Measurements from ENCODE around the gene RCSD1. TPM values are rescaled to one million over a fixed set of nuclear protein-coding genes. Genes with fewer than 3 reads are reported as not detected.
A peak's percentile ranks its signal among the peaks of the same experiment; 100 is the strongest.

RCSD1 gene
- total RNA-seq, 1 donor from 2014 or later, result 0.98 TPM

GRCh38 chr1:167749741-167750140 lies 119.7 kb downstream of the RCSD1 start:
- no peak for TF ChIP-seq EZH2 (IDR thresholded peaks at IDR 0.05; ENCODE audit: insufficient read depth, low read length)
- Histone ChIP-seq H3K4me2 (ENCODE audit: low read length) (no peak overlapping the region), H3K4me3 (ENCODE audit: insufficient read depth, low read depth, low read length) (no peak overlapping the region), H3K36me3 (ENCODE audit: insufficient read depth, low read length) (no peaks in the 10 kb centered on the region), H3K9ac (ENCODE audit: low read length) (no peak overlapping the region), H3K9me3 (ENCODE audit: insufficient read depth, low read depth, low read length) (no peaks in the 10 kb centered on the region), H3K27me3 (ENCODE audit: insufficient read depth, low read length) (no peaks in the 10 kb centered on the region), H3K27ac (ENCODE audit: low read depth, low read length) (no peak overlapping the region), H3K79me2 (ENCODE audit: insufficient read depth, low read length) (peaks cover 80% of the 10 kb centered on the region), H3K4me1 (ENCODE audit: insufficient read depth, low read length) (peaks cover 13% of the 10 kb centered on the region), H2AFZ (ENCODE audit: low read depth, low read length) (no peak overlapping the region), H4K20me1 (ENCODE audit: insufficient read depth, low read length) (peaks cover 56% of the 10 kb centered on the region)
- Mint-ChIP-seq H3K27me3 (ENCODE audit: low read depth, unreplicated experiment) (no peaks in the 10 kb centered on the region), H3K4me1 (ENCODE audit: low read depth, unreplicated experiment) (peaks cover 61% of the 10 kb centered on the region), H3K4me3 (ENCODE audit: unreplicated experiment) (no peak overlapping the region), H3K9me3 (ENCODE audit: unreplicated experiment) (no peaks in the 10 kb centered on the region), H3K36me3 (ENCODE audit: low read depth, unreplicated experiment) (peaks cover 2% of the 10 kb centered on the region), H3K27ac (ENCODE audit: unreplicated experiment) (no peak overlapping the region)
- FAIRE-seq, result no peak
- no peak for DNase-seq (ENCODE audit: low read depth)

DNA sequence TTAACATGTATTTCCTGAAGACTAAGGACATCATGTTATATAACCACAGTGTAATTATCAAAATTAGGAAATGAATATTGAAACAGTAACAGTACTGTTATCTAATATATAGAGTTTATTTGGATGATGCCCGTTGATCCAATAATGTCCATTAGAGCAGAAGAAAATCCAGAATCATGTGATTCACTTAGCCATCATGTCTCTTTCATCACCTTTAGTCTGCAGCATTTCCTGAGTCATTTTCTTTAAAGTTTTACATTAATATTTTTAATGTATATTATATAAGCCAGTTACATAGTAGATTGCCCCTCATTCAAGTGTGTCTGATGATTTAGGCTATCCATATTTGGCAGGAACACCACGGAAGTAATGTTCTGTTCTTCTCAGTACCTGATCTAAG lies 120.6 kb downstream of the RCSD1 start:
- Histone ChIP-seq H3K4me2 (ENCODE audit: low read length) (no peak overlapping the region), H3K9ac (ENCODE audit: low read length) (no peak overlapping the region), H3K4me1 (ENCODE audit: insufficient read depth, low read length) (peaks cover 13% of the 10 kb centered on the region), H3K79me2 (ENCODE audit: insufficient read depth, low read length) (peaks cover 79% of the 10 kb centered on the region), H3K36me3 (ENCODE audit: insufficient read depth, low read length) (no peaks in the 10 kb centered on the region), H4K20me1 (ENCODE audit: insufficient read depth, low read length) (peaks cover 55% of the 10 kb centered on the region), H3K27me3 (ENCODE audit: insufficient read depth, low read length) (no peaks in the 10 kb centered on the region), H2AFZ (ENCODE audit: low read depth, low read length) (no peak overlapping the region), H3K27ac (ENCODE audit: low read depth, low read length) (no peak overlapping the region), H3K9me3 (ENCODE audit: insufficient read depth, low read depth, low read length) (no peaks in the 10 kb centered on the region), H3K4me3 (ENCODE audit: insufficient read depth, low read depth, low read length) (no peak overlapping the region)
- DNase-seq (ENCODE audit: low read depth) (no peak), FAIRE-seq (no peak)
- Mint-ChIP-seq H3K27ac (ENCODE audit: unreplicated experiment) (no peak overlapping the region), H3K4me3 (ENCODE audit: unreplicated experiment) (no peak overlapping the region), H3K4me1 (ENCODE audit: low read depth, unreplicated experiment) (peaks cover 57% of the 10 kb centered on the region), H3K9me3 (ENCODE audit: unreplicated experiment) (no peaks in the 10 kb centered on the region), H3K36me3 (ENCODE audit: low read depth, unreplicated experiment) (peaks cover 2% of the 10 kb centered on the region), H3K27me3 (ENCODE audit: low read depth, unreplicated experiment) (no peaks in the 10 kb centered on the region)
- no peak for TF ChIP-seq EZH2 (IDR thresholded peaks at IDR 0.05; ENCODE audit: insufficient read depth, low read length)
- TF ChIP-seq, protein P1, sequence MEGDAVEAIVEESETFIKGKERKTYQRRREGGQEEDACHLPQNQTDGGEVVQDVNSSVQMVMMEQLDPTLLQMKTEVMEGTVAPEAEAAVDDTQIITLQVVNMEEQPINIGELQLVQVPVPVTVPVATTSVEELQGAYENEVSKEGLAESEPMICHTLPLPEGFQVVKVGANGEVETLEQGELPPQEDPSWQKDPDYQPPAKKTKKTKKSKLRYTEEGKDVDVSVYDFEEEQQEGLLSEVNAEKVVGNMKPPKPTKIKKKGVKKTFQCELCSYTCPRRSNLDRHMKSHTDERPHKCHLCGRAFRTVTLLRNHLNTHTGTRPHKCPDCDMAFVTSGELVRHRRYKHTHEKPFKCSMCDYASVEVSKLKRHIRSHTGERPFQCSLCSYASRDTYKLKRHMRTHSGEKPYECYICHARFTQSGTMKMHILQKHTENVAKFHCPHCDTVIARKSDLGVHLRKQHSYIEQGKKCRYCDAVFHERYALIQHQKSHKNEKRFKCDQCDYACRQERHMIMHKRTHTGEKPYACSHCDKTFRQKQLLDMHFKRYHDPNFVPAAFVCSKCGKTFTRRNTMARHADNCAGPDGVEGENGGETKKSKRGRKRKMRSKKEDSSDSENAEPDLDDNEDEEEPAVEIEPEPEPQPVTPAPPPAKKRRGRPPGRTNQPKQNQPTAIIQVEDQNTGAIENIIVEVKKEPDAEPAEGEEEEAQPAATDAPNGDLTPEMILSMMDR (IDR thresholded peaks at IDR 0.05; ENCODE audit: insufficient read depth, low read depth, low read length), result no peak

- Histone ChIP-seq H3K27me3 (ENCODE audit: insufficient read depth, low read length) (no peaks in the 10 kb centered on the region), H3K4me3 (ENCODE audit: insufficient read depth, low read depth, low read length) (no peak overlapping the region), H3K4me1 (ENCODE audit: insufficient read depth, low read length) (peaks cover 13% of the 10 kb centered on the region), H3K4me2 (ENCODE audit: low read length) (peak overlapping the region; percentile 20), H3K36me3 (ENCODE audit: insufficient read depth, low read length) (no peaks in the 10 kb centered on the region), H4K20me1 (ENCODE audit: insufficient read depth, low read length) (peaks cover 55% of the 10 kb centered on the region), H3K79me2 (ENCODE audit: insufficient read depth, low read length) (peaks cover 76% of the 10 kb centered on the region), H3K9ac (ENCODE audit: low read length) (no peak overlapping the region), H3K9me3 (ENCODE audit: insufficient read depth, low read depth, low read length) (no peaks in the 10 kb centered on the region), H2AFZ (ENCODE audit: low read depth, low read length) (no peak overlapping the region), H3K27ac (ENCODE audit: low read depth, low read length) (no peak overlapping the region)
- FAIRE-seq (no peak), DNase-seq (ENCODE audit: low read depth) (no peak)
- peaks cover 56% of the 10 kb centered on the region for H3K4me1 Mint-ChIP-seq (ENCODE audit: low read depth, unreplicated experiment)
- H3K36me3 Mint-ChIP-seq (ENCODE audit: low read depth, unreplicated experiment), result peaks cover 2% of the 10 kb centered on the region
- H3K27me3 Mint-ChIP-seq (ENCODE audit: low read depth, unreplicated experiment), result no peaks in the 10 kb centered on the region
- no peak overlapping the region for H3K4me3 Mint-ChIP-seq (ENCODE audit: unreplicated experiment)
- H3K9me3 Mint-ChIP-seq (ENCODE audit: unreplicated experiment), result no peaks in the 10 kb centered on the region
- TF ChIP-seq EZH2 (IDR thresholded peaks at IDR 0.05; ENCODE audit: insufficient read depth, low read length), result no peak
- TF ChIP-seq, protein P1 (IDR thresholded peaks at IDR 0.05; ENCODE audit: insufficient read depth, low read depth, low read length), result no peak
- H3K27ac Mint-ChIP-seq (ENCODE audit: unreplicated experiment), result no peak overlapping the region
Observed at GRCh38 chr1:167751676-167752075, 121.6 kb downstream of the RCSD1 start.

Data from astrocyte (in vitro differentiated cells and primary cell).